GM23338 (cell line): ENCODE results near the gene WFS1. TPM values are rescaled to one million over a fixed set of nuclear protein-coding genes. Genes with fewer than 3 reads are reported as not detected.
A peak's percentile ranks its signal among the peaks of the same experiment; 100 is the strongest.

Experiments used
- ATAC-seq: fragments of 200-7000 bp; cut with Tn5 transposase; 3 replicates; pipeline ENCODE4 v1.9.1; 2020
- DNase-seq: peaks from one replicate; pipeline ENCODE4 v3.0.0-alpha.2; 2015; ENCODE audit warnings: low spot score
- H2AFZ ChIP-seq: fragments of 200-600 bp; sonication (generic); 2 replicates; pipeline ENCODE4 v1.8.0; 2016; ENCODE audit warnings: antibody characterized with exemption, mild to moderate bottlenecking, moderate library complexity
- H3F3A ChIP-seq: fragments of 200-600 bp; sonication (generic); replicated peaks from 2 replicates; pipeline ENCODE4 v1.8.0; 2017; ENCODE audit warnings: antibody characterized with exemption, mixed run types, low read depth
- H3K27ac ChIP-seq: fragments of 200-600 bp; sonication (generic); 2 replicates; pipeline ENCODE4 v1.6.1; 2016; ENCODE audit warnings: low read depth
- H3K27me3 ChIP-seq: fragments of 200-600 bp; sonication (generic); 2 replicates; pipeline ENCODE4 v1.8.0; 2016; ENCODE audit warnings: mild to moderate bottlenecking, mixed run types, moderate library complexity; ENCODE audit not compliant: insufficient read depth
- H3K36me3 ChIP-seq: fragments of 200-600 bp; sonication (generic); 2 replicates; pipeline ENCODE4 v1.8.0; 2016; ENCODE audit warnings: mild to moderate bottlenecking; ENCODE audit not compliant: insufficient read depth
- H3K4me1 ChIP-seq: fragments of 200-600 bp; sonication (generic); 2 replicates; pipeline ENCODE4 v1.8.0; 2016; ENCODE audit warnings: mild to moderate bottlenecking, moderate library complexity; ENCODE audit not compliant: insufficient read depth
- H3K4me2 ChIP-seq: fragments of 200-600 bp; sonication (generic); 2 replicates; pipeline ENCODE4 v1.7.1; 2017; ENCODE audit warnings: mixed run types
- H3K4me3 ChIP-seq: fragments of 200-600 bp; sonication (generic); 2 replicates; pipeline ENCODE4 v1.6.1; 2016; ENCODE audit warnings: mixed run types
- H3K79me2 ChIP-seq: fragments of 200-600 bp; sonication (generic); replicated peaks from 2 replicates; pipeline ENCODE4 v1.8.0; 2017; ENCODE audit warnings: mild to moderate bottlenecking; ENCODE audit not compliant: insufficient read depth
- H3K9me2 ChIP-seq: fragments of 200-600 bp; sonication (generic); 2 replicates; pipeline ENCODE4 v1.8.0; 2017; ENCODE audit not compliant: insufficient read depth
- H4K20me1 ChIP-seq: fragments of 200-600 bp; sonication (generic); replicated peaks from 2 replicates; pipeline ENCODE4 v1.8.0; 2017; ENCODE audit warnings: mild to moderate bottlenecking; ENCODE audit not compliant: insufficient read depth
- H3K27ac Mint-ChIP-seq: 2 replicates; pipeline ENCODE4 v1.8.0; 2020; ENCODE audit warnings: inconsistent platforms, mild to moderate bottlenecking, moderate library complexity, mixed read lengths
- H3K27me3 Mint-ChIP-seq: 3 replicates; pipeline ENCODE4 v1.8.0; 2022; ENCODE audit warnings: low read depth, mild to moderate bottlenecking, moderate library complexity, mixed read lengths, inconsistent platforms; ENCODE audit not compliant: insufficient read depth, poor library complexity
- H3K36me3 Mint-ChIP-seq: 3 replicates; pipeline ENCODE4 v1.8.0; 2021; ENCODE audit warnings: low read depth, mild to moderate bottlenecking, inconsistent platforms, moderate library complexity, mixed read lengths
- H3K4me1 Mint-ChIP-seq: 3 replicates; pipeline ENCODE4 v1.8.0; 2020; ENCODE audit warnings: mild to moderate bottlenecking, inconsistent platforms, mixed read lengths
- H3K4me3 Mint-ChIP-seq: 3 replicates; pipeline ENCODE4 v1.8.0; 2021; ENCODE audit warnings: moderate library complexity, mild to moderate bottlenecking, inconsistent platforms, mixed read lengths
- H3K9me3 Mint-ChIP-seq: 3 replicates; pipeline ENCODE4 v1.8.0; 2020; ENCODE audit warnings: moderate library complexity, mild to moderate bottlenecking, inconsistent platforms, mixed read lengths
- CREB1 ChIP-seq: fragments of 250-450 bp; sonication (Bioruptor Pico); IDR thresholded peaks from 2 replicates; pipeline ENCODE4 v1.5.0; 2020; ENCODE audit warnings: low read depth, mild to moderate bottlenecking, moderate library complexity
- EZH2 ChIP-seq: fragments of 200-600 bp; sonication (generic); IDR thresholded peaks from one replicate; pipeline ENCODE4 v1.8.0; 2017; ENCODE audit warnings: antibody characterized with exemption, mild to moderate bottlenecking, low read depth; ENCODE audit not compliant: unreplicated experiment
- EZH2phosphoT487 ChIP-seq: fragments of 200-600 bp; sonication (generic); IDR thresholded peaks from one replicate; pipeline ENCODE4 v1.8.1; 2018; ENCODE audit warnings: antibody characterized with exemption; ENCODE audit not compliant: unreplicated experiment
- JUNB ChIP-seq: IDR thresholded peaks from one replicate; pipeline ENCODE4 v1.6.1; 2016; ENCODE audit warnings: antibody characterized with exemption; ENCODE audit not compliant: unreplicated experiment
- POLR2AphosphoS5 ChIP-seq: IDR thresholded peaks from 2 replicates; pipeline ENCODE4 v1.6.1; 2016; ENCODE audit warnings: antibody characterized with exemption, low read depth
- STAT1 ChIP-seq: IDR thresholded peaks from one replicate; pipeline ENCODE4 v1.6.1; 2016; ENCODE audit warnings: antibody characterized with exemption; ENCODE audit not compliant: unreplicated experiment
- ZNF331 ChIP-seq: fragments of 250-450 bp; sonication (Bioruptor Pico); IDR thresholded peaks from 2 replicates; pipeline ENCODE4 v1.5.0; 2020; ENCODE audit warnings: low read depth, mild to moderate bottlenecking, moderate library complexity
- polyA plus RNA-seq: library from polyadenylated mRNA; unstranded; fragments of >200 nt; fragmentation: Nextera tagmentation; extraction: Ambion mirVana; gene quantifications from 2 replicates; pipeline ENCODE4 v1.2.1, GENCODE V29; 2016
- total RNA-seq: library from RNA; depleted of rRNA; stranded (reverse); fragments of >200 nt; shearing (Covaris generic); gene quantifications from 2 replicates; pipeline ENCODE4 v1.2.3, GENCODE V29; 2014
- TF ChIP-seq, protein P1 (sequence below), 2 experiments: fragments of 200-600 bp in 1 of 2; sonication (generic) in 1 of 2; conservative IDR thresholded peaks; 2 replicates each; pipeline versions ENCODE4 v1.5.1 to v1.6.1; 2016 to 2017; ENCODE audit warnings: antibody characterized with exemption in 2 of 2, low read depth in 2 of 2, mild to moderate bottlenecking in 2 of 2, moderate library complexity in 1 of 2
- TF ChIP-seq, protein P2 (sequence below): IDR thresholded peaks from one replicate; pipeline ENCODE4 v1.6.1; 2018; ENCODE audit warnings: antibody characterized with exemption; ENCODE audit not compliant: unreplicated experiment
- TF ChIP-seq, protein P3 (sequence below): IDR thresholded peaks from 2 replicates; pipeline ENCODE4 v1.6.1; 2016; ENCODE audit warnings: antibody characterized with exemption

Gene WFS1
- total and polyA plus RNA-seq, 2 experiments from 2014 or later = 24.7 to 45.4 TPM

DNA sequence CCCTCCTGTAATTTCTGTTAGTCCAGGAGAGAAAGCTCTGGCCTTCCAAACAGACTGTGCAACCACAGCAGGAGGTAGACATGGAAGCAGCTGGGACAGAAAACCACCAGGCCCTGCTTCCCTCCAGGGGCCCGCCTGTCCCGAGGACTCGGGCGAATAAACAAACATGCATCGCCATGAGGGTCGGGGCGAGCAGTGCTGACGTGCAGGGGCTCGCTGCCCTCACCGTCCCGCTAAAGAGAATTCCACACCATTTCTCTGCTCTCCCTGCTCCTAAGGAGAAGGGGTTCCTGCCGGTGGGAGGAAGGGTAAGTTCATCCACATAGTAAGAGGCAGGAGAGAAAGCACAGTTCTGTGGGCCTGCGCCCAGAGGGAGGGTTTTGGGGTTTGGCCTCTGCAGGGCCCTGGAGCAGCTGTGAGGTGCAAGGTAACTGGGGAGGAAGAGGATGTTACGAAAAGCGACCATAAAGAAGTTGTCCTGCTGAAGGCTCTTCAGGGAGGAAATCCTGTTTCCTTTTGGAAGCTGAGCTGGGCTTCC lies 54.9 kb downstream of the WFS1 start:
- Histone ChIP-seq H2AFZ (peak overlapping the region; percentile 66), H4K20me1 (no peaks in the 10 kb centered on the region), H3K27ac (no peak overlapping the region), H3K27me3 (no peaks in the 10 kb centered on the region), H3K4me2 (no peak overlapping the region; the same call in 1 of the 2 replicates), H3K4me1 (no peaks in the 10 kb centered on the region), H3K79me2 (no peaks in the 10 kb centered on the region), H3K36me3 (no peaks in the 10 kb centered on the region), H3F3A (no peaks in the 10 kb centered on the region), H3K9me2 (no peaks in the 10 kb centered on the region), H3K4me3 (no peak overlapping the region)
- Mint-ChIP-seq H3K9me3 (peaks cover 5% of the 10 kb centered on the region; the same call in 2 of the 3 replicates), H3K27ac (peak overlapping the region; percentile 70; the same call in 1 of the 2 replicates), H3K4me3 (no peak overlapping the region), H3K36me3 (no peaks in the 10 kb centered on the region), H3K27me3 (peaks cover 11% of the 10 kb centered on the region), H3K4me1 (peaks cover 6% of the 10 kb centered on the region; the same call in 2 of the 3 replicates)
- TF ChIP-seq ZNF331 (CRISPR knock-in tag) = no peak
- no peak for TF ChIP-seq EZH2
- no peak for TF ChIP-seq CREB1 (CRISPR knock-in tag)
- TF ChIP-seq, protein P1, sequence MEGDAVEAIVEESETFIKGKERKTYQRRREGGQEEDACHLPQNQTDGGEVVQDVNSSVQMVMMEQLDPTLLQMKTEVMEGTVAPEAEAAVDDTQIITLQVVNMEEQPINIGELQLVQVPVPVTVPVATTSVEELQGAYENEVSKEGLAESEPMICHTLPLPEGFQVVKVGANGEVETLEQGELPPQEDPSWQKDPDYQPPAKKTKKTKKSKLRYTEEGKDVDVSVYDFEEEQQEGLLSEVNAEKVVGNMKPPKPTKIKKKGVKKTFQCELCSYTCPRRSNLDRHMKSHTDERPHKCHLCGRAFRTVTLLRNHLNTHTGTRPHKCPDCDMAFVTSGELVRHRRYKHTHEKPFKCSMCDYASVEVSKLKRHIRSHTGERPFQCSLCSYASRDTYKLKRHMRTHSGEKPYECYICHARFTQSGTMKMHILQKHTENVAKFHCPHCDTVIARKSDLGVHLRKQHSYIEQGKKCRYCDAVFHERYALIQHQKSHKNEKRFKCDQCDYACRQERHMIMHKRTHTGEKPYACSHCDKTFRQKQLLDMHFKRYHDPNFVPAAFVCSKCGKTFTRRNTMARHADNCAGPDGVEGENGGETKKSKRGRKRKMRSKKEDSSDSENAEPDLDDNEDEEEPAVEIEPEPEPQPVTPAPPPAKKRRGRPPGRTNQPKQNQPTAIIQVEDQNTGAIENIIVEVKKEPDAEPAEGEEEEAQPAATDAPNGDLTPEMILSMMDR (conservative IDR thresholded peaks at IDR 0.05; ENCODE audit: low read depth in 2 of 2) = no peak
- no peak for TF ChIP-seq JUNB
- no peak for TF ChIP-seq STAT1
- TF ChIP-seq, protein P2, sequence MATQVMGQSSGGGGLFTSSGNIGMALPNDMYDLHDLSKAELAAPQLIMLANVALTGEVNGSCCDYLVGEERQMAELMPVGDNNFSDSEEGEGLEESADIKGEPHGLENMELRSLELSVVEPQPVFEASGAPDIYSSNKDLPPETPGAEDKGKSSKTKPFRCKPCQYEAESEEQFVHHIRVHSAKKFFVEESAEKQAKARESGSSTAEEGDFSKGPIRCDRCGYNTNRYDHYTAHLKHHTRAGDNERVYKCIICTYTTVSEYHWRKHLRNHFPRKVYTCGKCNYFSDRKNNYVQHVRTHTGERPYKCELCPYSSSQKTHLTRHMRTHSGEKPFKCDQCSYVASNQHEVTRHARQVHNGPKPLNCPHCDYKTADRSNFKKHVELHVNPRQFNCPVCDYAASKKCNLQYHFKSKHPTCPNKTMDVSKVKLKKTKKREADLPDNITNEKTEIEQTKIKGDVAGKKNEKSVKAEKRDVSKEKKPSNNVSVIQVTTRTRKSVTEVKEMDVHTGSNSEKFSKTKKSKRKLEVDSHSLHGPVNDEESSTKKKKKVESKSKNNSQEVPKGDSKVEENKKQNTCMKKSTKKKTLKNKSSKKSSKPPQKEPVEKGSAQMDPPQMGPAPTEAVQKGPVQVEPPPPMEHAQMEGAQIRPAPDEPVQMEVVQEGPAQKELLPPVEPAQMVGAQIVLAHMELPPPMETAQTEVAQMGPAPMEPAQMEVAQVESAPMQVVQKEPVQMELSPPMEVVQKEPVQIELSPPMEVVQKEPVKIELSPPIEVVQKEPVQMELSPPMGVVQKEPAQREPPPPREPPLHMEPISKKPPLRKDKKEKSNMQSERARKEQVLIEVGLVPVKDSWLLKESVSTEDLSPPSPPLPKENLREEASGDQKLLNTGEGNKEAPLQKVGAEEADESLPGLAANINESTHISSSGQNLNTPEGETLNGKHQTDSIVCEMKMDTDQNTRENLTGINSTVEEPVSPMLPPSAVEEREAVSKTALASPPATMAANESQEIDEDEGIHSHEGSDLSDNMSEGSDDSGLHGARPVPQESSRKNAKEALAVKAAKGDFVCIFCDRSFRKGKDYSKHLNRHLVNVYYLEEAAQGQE = no peak
- no peak for TF ChIP-seq POLR2AphosphoS5
- no peak for TF ChIP-seq EZH2phosphoT487
- TF ChIP-seq, protein P3, sequence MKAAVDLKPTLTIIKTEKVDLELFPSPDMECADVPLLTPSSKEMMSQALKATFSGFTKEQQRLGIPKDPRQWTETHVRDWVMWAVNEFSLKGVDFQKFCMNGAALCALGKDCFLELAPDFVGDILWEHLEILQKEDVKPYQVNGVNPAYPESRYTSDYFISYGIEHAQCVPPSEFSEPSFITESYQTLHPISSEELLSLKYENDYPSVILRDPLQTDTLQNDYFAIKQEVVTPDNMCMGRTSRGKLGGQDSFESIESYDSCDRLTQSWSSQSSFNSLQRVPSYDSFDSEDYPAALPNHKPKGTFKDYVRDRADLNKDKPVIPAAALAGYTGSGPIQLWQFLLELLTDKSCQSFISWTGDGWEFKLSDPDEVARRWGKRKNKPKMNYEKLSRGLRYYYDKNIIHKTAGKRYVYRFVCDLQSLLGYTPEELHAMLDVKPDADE = no peak
- no peak for DNase-seq
- ATAC-seq = peak; percentile 5; the same call in 1 of the 3 replicates
